Neural progenitor cell (in vitro differentiated cells): ENCODE measurements around the gene TPT1.

Source experiments
- CTCF ChIP-seq: fragments of 200-600 bp; sonication (generic); IDR thresholded peaks from 2 replicates; pipeline ENCODE4 v1.5.1; 2017; ENCODE audit warnings: antibody characterized with exemption, mild to moderate bottlenecking
- EZH2phosphoT487 ChIP-seq: fragments of 200-600 bp; sonication (generic); IDR thresholded peaks from 2 replicates; pipeline ENCODE4 v1.6.1; 2017; ENCODE audit warnings: antibody characterized with exemption

- TF ChIP-seq CTCF (no peak), EZH2phosphoT487 (no peak)
These were observed 16.1 kb upstream of the TPT1 start for GRCh38 chr13:45356966-45357672.
